Keratinocyte (primary cell): ENCODE results near the gene DENND1A.

Experiments used
- EZH2 ChIP-seq: IDR thresholded peaks from one replicate; pipeline ENCODE4 v1.6.1; 2012; ENCODE audit warnings: inconsistent platforms, mild to moderate bottlenecking, low read length, moderate library complexity
- TF ChIP-seq, protein P1 (sequence below), 3 experiments: IDR thresholded peaks in 1 of 3; conservative IDR thresholded peaks in 1 of 3; optimal IDR thresholded peaks in 1 of 3; 2 replicates in 2 of 3; 3 replicates in 1 of 3; pipeline versions ENCODE3 to v1.5.1; 2011; ENCODE audit warnings: low read length in 3 of 3, mild to moderate bottlenecking in 3 of 3, moderate library complexity in 2 of 3, control low read depth in 1 of 3, inconsistent platforms in 1 of 3; ENCODE audit not compliant: insufficient read depth in 2 of 3; ENCODE audit errors: extremely low read depth in 1 of 3

GRCh38 chr9:123411636-123412035 is 518.3 kb downstream of the DENND1A start:
- TF ChIP-seq, protein P1, sequence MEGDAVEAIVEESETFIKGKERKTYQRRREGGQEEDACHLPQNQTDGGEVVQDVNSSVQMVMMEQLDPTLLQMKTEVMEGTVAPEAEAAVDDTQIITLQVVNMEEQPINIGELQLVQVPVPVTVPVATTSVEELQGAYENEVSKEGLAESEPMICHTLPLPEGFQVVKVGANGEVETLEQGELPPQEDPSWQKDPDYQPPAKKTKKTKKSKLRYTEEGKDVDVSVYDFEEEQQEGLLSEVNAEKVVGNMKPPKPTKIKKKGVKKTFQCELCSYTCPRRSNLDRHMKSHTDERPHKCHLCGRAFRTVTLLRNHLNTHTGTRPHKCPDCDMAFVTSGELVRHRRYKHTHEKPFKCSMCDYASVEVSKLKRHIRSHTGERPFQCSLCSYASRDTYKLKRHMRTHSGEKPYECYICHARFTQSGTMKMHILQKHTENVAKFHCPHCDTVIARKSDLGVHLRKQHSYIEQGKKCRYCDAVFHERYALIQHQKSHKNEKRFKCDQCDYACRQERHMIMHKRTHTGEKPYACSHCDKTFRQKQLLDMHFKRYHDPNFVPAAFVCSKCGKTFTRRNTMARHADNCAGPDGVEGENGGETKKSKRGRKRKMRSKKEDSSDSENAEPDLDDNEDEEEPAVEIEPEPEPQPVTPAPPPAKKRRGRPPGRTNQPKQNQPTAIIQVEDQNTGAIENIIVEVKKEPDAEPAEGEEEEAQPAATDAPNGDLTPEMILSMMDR (optimal IDR thresholded peaks at IDR 0.05 in 1 of 3, IDR thresholded peaks at IDR 0.05 in 1 of 3, conservative IDR thresholded peaks at IDR 0.05 in 1 of 3; ENCODE audit: extremely low read depth in 1 of 3, insufficient read depth in 2 of 3, low read length in 3 of 3) = no peak
- no peak for TF ChIP-seq EZH2
